ENCODE data around the gene MED26. TPM values are rescaled to one million over a fixed set of nuclear protein-coding genes. Genes with fewer than 3 reads are reported as not detected.
A peak's percentile ranks its signal among the peaks of the same experiment; 100 is the strongest.

Gene MED26
- total and polyA plus RNA-seq, 2 of the 13 experiments (the other 11 are each of a cell fraction or from before 2014, with no cell fraction given): 3.5 to 3.8 TPM

- intact Hi-C loops (cut with micrococcal nuclease; ENCODE audit: unreplicated experiment): no loop called here
- ChIA-PET CTCF (ENCODE audit: low intra/inter-chr PET ratio, low total read pairs) (no interaction called here), POLR2A (no interaction called here)
- DNase-seq (ENCODE audit: low spot score) (no peak), FAIRE-seq (no peak), ATAC-seq (no peak)
- Histone ChIP-seq H3K27ac (ENCODE audit: extremely low read length, insufficient read depth, low read length) (no peak overlapping the region), H4K20me1 (ENCODE audit: insufficient read depth, low read length) (peaks cover 2% of the 10 kb centered on the region), H3K27me3 (ENCODE audit: control insufficient read depth in 1 of 2, insufficient read depth in 2 of 2, low read length in 2 of 2) (no peaks in the 10 kb centered on the region), H3K79me2 (ENCODE audit: insufficient read depth, low read length) (peaks cover 37% of the 10 kb centered on the region), H3K9me3 (ENCODE audit: low read length) (no peaks in the 10 kb centered on the region), H3K4me2 (ENCODE audit: low read depth, low read length) (no peak overlapping the region), H3K36me3 (replicated peaks in 1 of 2; ENCODE audit: control insufficient read depth in 1 of 2, insufficient read depth in 2 of 2, low read length in 2 of 2) (peaks cover 17 to 43% of the 10 kb centered on the region in 2 experiments), H2AFZ (ENCODE audit: low read length) (no peak overlapping the region), H3K4me3 (replicated peaks in 1 of 3; ENCODE audit: insufficient read depth in 1 of 3, low read depth in 2 of 3, low read length in 3 of 3) (no peak overlapping the region), H3K4me1 (ENCODE audit: insufficient read depth, low read length) (peaks cover 9% of the 10 kb centered on the region), H3K9ac (ENCODE audit: insufficient read depth, low read depth, low read length) (no peak overlapping the region)
- TF ChIP-seq ZNF44 (CRISPR knock-in tag; IDR thresholded peaks at IDR 0.05) (no peak), ZNF878 (CRISPR knock-in tag; IDR thresholded peaks at IDR 0.05) (no peak), MTF2 (CRISPR knock-in tag; IDR thresholded peaks at IDR 0.05; ENCODE audit: borderline replicate concordance) (no peak), ZNF777 (CRISPR knock-in tag; IDR thresholded peaks at IDR 0.05) (no peak), ZNF160 (CRISPR knock-in tag; IDR thresholded peaks at IDR 0.05) (no peak)
- 100% methylated on average over 1 of the region's 1 CpG for WGBS (ENCODE audit: low lambda C conversion rate)
- in situ Hi-C loops (cut with HindIII; ENCODE audit: extremely low pct_ligation_motif_present, low pct_unique_long_range_greater_than_20kb): no loop called here
- BruUV-seq (replicated peaks): no TSS peak
Measured at GRCh38 chr19:16640951-16641350, 12.9 kb upstream of the MED26 start.

GRCh38 chr19:16638666-16639065 lies 10.7 kb upstream of the MED26 start:
- H3K36me3 ChIP-seq (replicated peaks in 1 of 2; ENCODE audit: control insufficient read depth in 1 of 2, insufficient read depth in 2 of 2, low read length in 2 of 2): peaks cover 15 to 31% of the 10 kb centered on the region in 2 experiments; a peak in 4 of 5 replicates
- peaks cover 9% of the 10 kb centered on the region for H3K4me1 ChIP-seq (ENCODE audit: insufficient read depth, low read length)
- FAIRE-seq: no peak
- H2AFZ ChIP-seq (ENCODE audit: low read length): no peak overlapping the region
- H3K79me2 ChIP-seq (ENCODE audit: insufficient read depth, low read length): peaks cover 30% of the 10 kb centered on the region
- H3K9me3 ChIP-seq (ENCODE audit: low read length): no peaks in the 10 kb centered on the region
- H4K20me1 ChIP-seq (ENCODE audit: insufficient read depth, low read length): peaks cover 2% of the 10 kb centered on the region
- no TSS peak for BruUV-seq (replicated peaks)
- WGBS (ENCODE audit: low lambda C conversion rate): 90% methylated on average over 1 of the region's 1 CpG
- H3K27me3 ChIP-seq (ENCODE audit: control insufficient read depth in 1 of 2, insufficient read depth in 2 of 2, low read length in 2 of 2): no peaks in the 10 kb centered on the region
- no peak overlapping the region for H3K9ac ChIP-seq (ENCODE audit: insufficient read depth, low read depth, low read length)
- no peak overlapping the region for H3K4me2 ChIP-seq (ENCODE audit: low read depth, low read length)
- intact Hi-C loops (cut with micrococcal nuclease; ENCODE audit: unreplicated experiment) (no loop called here), in situ Hi-C loops (cut with HindIII; ENCODE audit: extremely low pct_ligation_motif_present, low pct_unique_long_range_greater_than_20kb) (no loop called here)
- no peak for TF ChIP-seq ATF7 (IDR thresholded peaks at IDR 0.05)
- TF ChIP-seq ATF7 (CRISPR knock-in tag; IDR thresholded peaks at IDR 0.05): no peak
- no peak for TF ChIP-seq BORCS8-MEF2B (CRISPR knock-in tag; IDR thresholded peaks at IDR 0.05)
- TF ChIP-seq MYPOP (CRISPR knock-in tag; IDR thresholded peaks at IDR 0.05): no peak
- no peak for TF ChIP-seq JDP2 (CRISPR knock-in tag; IDR thresholded peaks at IDR 0.05; ENCODE audit: borderline replicate concordance)
- no peak for TF ChIP-seq ZNF775 (CRISPR knock-in tag; IDR thresholded peaks at IDR 0.05; ENCODE audit: borderline replicate concordance)
- no peak for TF ChIP-seq ZNF432 (CRISPR knock-in tag; IDR thresholded peaks at IDR 0.05; ENCODE audit: borderline replicate concordance)
- no peak for TF ChIP-seq ZNF207 (IDR thresholded peaks at IDR 0.05; ENCODE audit: borderline replicate concordance)
- no peak for TF ChIP-seq ZNF253 (CRISPR knock-in tag; IDR thresholded peaks at IDR 0.05; ENCODE audit: borderline replicate concordance)
- no peak for TF ChIP-seq ISL2 (CRISPR knock-in tag; IDR thresholded peaks at IDR 0.05)
- TF ChIP-seq ZMYM3 (CRISPR knock-in tag; IDR thresholded peaks at IDR 0.05): 0 out of 2 replicates have a peak, but pooled peaks have one; percentile 38
- TF ChIP-seq ZNF629 (CRISPR knock-in tag; conservative IDR thresholded peaks at IDR 0.05): peak; percentile 87
- no peak for TF ChIP-seq RXRB (CRISPR knock-in tag; IDR thresholded peaks at IDR 0.05; ENCODE audit: borderline replicate concordance)
- ATAC-seq: no peak
- no peak overlapping the region for H3K27ac ChIP-seq (ENCODE audit: extremely low read length, insufficient read depth, low read length)
- ChIA-PET POLR2A (interaction anchor here (1.1 to 1.5 kb wide), 2 partner anchors 22 to 66 kb away, joined by 4 to 6 read pairs; partner anchors contain the start of gene SLC35E1), CTCF (ENCODE audit: low intra/inter-chr PET ratio, low total read pairs) (no interaction called here)
- no peak overlapping the region for H3K4me3 ChIP-seq (replicated peaks in 1 of 3; ENCODE audit: insufficient read depth in 1 of 3, low read depth in 2 of 3, low read length in 3 of 3)
- DNase-seq (ENCODE audit: low spot score): no peak
